ENCODE results near the gene RPGRIP1L. TPM values are rescaled to one million over a fixed set of nuclear protein-coding genes. Genes with fewer than 3 reads are reported as not detected.

RPGRIP1L gene
- total RNA-seq, 1 donor from 2014 or later = 15.6 TPM

DNA sequence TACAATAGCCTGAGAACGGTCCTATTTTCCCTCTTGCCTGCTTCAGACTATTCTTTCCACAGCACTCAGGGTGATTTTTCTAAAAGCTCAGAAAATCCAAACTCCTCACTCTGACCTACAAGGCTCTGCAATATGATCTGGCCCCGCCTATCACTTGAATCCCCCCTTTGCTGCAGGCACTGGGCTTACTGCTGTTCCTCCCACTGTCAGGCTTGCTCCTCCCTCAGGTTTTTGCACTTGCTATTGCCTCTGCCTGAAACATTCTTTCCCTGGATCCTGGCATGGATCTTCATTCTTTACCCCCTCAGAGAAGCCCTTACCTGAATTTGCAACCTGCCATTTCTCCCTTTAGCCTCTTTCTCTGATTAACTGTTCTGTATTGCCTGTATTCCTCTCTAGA is 52.3 kb downstream of the RPGRIP1L start:
- no peak for DNase-seq

DNA sequence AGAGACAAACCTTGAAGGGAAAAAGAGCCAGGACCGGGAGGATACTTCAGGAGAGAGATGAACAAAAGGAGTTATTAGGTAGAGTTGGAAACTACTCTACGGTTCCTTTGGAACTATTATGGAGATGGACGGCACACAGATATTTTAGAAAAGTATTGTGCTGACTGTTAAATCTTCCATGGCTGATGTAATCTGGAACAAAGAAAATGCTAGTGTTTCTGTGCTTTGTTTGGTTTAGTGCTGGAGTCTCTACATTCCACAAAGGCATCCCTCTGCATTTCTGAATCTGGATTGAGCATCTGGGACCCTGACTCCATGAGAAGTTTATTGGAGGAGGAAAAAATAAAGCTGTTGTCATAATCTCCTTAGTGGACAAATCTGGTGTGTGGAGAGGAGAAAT is 57.2 kb downstream of the RPGRIP1L start:
- no peak for DNase-seq

DNA sequence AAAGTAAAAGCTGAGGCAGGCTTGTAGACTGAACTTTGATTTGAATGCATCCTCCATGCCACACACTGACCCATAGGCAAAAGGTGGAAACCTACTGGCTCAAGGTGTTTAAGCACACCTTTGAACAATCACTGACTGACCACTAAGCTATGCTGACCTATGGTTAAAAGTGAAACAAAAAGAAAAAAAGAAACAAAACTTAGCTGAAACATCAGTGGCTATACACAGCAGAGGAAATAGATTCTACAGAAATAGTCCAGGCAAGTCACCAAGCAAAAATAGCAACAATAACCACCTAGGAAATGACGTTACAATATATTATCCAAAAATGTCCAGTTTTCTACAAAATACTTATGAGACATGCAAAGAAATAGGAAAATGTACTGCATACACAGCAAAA is 60.2 kb downstream of the RPGRIP1L start:
- no peak for DNase-seq

DNA sequence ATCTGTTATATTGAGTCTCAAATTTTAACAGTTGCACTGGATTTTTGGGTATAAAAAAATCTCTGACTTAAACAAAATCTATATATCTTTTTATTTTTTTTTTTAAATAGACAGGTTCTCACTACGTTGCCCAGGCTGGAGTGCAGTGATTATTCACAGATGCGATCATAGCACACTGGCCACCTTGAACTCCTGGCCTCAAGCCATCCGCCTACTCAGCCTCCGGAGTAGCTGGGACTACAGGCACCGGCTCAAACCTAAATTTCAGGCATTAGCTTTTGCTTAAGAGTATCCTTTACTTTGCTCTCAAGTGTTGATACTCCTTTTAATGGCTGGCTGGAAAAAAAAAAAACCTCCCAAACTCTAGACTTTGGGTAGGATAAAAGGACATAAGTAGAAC is 61.6 kb downstream of the RPGRIP1L start:
- DNase-seq = no peak

DNA sequence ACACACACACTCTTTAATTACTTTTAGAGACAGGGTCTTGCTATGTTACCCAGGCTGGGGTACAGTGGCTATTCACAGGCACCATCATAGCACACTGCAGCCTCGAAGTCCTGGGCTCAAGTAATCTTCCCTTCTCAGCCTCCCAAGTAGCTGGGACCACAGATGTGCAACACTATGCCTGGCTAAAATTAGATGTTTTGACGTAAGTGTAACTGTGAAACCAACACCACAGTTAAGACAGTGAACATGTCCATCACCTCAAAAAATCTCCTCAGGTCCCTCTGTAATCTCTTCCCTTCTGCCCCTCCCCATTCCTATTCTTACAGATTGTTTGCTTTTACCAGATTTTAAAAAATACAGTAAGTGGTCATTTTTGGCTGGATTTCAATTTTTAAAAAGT is 66.7 kb downstream of the RPGRIP1L start:
- no peak for DNase-seq

DNA sequence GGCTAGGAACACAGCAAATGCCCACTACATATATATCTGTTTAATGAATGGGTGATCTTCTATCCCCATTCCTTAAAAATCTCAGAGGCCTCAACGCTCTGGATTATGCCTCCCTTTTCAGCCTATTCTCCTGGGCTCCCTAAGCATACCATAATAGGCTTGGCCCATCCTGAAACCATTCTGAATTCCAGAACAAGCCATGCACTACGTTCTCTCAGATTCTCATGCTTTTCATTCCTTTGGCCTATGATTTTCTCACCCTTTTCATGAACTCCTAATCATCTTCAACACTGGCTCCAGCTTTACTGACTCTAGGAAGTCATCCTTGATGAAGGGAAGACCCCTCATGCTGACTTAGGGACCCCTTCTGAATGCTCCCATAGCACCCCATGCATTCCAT is 71.1 kb downstream of the RPGRIP1L start:
- no peak for DNase-seq

DNA sequence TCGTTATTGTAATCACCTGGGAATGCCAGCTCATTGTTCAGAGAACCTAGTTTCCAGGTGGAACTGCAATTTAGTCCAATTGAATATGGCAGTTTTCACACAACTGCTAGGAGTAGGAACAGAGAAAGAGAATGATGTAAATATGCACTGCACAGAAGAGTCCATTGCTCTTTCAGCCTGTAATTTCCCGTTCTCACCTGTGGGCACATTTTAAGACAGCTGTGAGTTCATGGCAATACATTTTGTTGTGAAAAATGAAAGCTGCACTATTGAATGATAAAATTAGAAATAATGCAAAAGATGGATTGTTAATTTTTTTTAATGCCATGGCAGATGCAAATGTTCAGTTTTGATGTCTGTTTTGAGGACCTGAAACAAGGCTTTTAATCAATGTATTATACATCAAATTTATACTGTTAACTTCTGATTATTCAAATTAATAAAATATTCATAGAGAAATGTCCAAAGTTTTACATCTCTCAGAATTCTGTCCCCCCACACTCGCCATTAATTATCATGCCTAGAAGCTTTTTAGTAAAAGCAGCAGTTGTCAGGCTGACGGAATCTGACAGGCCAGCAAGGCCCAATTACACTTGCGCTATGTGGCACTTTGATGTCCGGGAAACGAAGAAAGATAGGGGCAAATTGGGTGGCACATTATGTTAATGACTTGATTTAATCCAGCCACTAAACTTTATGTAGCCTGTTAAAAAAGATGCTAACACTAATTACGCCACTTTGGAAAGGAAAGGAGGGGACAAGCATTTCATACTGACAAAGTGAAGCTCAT is 72.2 kb downstream of the RPGRIP1L start:
- DNase-seq = no peak

DNA sequence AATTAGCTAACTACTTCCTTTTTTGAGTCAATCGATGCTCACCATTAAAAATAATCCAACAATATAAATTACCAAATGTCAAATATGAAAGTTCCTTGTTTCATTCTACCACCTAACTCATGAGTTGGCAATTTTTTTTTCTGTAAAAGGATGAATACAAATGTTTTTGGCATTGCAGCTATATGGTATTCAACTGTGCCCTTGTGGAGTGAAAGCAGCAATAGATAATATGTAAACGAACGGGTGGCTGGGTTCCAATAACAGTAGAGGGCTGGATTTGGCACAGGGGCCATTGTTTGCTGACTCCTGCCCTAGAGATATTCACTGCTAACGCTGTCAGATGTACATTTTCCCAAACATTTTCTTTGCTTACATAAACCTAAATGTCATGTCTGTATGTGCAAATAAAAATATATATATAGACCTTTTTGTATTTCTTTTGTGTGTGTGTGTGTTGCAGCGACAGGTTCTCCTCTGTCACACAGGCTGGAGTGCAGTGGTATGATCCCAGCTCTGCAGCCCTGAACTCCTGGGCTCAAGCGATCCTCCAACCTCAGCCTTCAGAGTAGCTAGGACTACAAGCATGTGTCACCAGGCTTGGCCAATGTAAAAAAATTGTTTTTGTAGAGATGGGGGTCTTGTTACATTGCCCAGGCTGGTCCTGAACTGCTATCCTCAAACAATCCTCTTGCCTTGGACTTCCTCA is 73.9 kb downstream of the RPGRIP1L start:
- DNase-seq = no peak

DNA sequence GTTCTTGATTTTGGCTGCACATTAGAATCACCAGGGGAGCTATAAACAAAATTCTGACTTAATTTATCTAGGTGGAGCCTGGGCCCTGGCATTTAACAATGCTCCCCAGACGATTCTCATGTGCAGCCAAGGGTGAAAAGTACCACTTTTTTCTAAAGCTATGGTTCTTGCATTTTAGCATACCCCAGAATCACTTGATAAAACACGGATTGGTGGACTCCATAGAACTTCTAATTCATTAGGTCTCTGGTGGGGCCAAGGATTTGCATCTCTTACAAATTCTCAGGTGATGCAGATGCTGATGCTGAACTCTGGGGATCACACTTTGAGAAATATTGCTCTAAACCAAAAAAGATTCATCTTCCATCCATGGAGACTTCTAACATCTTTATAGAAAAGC is 74.5 kb downstream of the RPGRIP1L start:
- DNase-seq = no peak

DNA sequence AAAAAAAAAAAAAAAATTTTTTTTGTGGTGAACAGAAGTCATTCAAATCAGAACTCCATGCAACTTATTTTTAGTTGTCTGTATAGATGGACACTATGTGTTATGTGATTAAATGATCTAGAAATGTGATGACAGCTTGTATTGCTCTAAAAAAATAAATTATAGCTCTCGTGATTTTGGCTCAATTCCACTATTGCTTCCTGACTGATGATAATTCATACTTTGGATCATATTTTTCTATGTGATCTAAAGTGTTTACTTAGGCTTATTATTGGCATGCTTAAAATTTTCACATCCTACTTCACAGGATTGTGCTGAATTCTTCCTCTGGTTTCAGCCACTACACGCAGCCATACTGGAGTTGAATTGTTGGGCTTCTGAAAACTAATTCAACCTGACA is 76.8 kb downstream of the RPGRIP1L start:
- no peak for DNase-seq

DNA sequence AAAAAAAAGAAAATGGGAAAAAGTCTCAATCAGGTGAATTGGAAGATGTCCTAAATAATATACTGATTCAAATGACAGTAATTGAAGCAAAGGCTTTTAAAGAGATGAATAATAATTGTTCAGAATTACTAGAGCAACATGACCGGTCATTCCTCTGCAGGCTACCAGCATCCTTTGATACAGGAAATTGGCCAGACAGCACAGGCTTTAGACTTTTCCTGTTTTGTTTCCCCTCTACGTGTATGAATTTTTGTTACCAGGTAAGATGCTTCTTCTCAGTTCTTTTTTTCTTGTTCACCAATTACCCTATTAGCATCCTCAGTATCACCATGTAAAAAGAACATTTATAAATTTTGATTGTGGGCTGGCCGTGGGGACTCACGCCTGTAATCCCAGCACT is 77.5 kb downstream of the RPGRIP1L start:
- no peak for DNase-seq

DNA sequence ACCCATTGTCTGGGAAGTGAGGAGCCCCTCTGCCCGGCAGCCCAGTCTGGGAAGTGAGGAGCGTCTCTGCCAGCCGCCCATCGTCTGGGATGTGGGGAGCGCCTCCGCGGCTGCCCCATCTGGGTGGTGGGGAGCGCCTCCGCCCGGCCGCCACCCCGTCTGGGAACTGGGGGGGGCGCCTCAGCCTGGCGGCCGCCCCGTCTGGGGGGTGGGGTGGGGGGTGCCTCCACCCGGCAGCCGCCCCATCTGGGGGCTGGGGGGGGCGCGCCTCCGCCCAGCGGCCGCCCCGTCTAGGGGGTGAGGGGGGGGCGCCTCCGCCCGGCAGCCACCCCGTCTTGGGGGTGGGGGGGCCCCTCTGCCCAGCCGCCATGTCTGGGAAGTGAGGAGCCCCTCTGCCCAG is 78.4 kb downstream of the RPGRIP1L start:
- DNase-seq = no peak

DNA sequence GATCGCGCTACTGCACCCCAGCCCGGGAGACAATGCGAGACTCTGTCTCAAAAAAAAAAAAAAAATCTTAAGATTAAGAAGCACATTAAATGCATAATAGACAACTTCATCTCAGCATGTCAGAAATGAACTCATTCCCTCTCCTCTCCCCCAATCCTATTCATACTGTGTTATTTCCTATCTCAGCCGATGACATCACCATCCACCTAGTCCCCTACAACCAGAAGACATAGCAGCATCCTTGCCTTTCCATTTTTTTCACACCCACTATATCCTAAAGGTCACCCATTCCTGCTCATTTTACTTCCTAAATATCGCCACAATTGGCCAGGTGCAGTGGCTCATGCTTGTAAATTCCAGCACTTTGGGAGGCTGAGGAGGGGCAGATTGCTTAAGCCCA is 81.3 kb downstream of the RPGRIP1L start:
- no peak for DNase-seq

DNA sequence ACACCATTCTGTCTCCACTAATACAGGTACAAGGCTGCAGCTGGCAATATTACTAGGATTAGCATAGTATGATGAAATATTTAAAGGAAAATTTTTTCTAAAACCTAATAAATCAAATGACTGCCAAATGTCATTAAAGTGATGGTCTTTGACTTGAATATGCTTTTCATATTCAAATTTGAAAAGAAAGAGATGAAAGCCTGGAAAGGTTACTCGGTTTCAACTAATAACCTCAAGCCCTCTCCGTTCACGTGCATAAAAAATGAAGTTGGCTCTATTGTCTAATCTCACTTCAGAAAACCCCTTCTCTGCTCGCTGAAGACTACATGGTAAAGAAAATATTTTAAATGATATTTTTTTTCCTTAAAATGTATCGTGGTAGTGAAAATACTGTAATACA is 83.2 kb downstream of the RPGRIP1L start:
- DNase-seq = no peak

DNA sequence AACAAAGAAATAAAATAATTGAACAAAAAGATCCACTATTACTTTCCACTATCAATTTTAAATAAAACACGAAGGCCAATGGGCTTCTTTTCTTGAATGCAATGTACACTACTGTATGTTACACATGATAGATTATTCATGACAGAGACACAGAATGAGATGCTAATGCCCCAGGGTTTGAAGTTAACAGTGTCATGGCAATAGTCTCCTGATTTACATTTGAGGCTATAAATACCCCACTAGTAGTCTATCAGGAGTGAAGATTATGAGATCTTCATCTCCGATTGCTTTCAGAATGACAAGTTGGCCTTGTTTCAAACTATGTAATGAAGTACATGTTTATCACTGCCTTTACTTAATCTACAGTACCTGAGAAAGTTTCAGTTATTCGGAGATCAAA is 84.4 kb downstream of the RPGRIP1L start:
- no peak for DNase-seq

DNA sequence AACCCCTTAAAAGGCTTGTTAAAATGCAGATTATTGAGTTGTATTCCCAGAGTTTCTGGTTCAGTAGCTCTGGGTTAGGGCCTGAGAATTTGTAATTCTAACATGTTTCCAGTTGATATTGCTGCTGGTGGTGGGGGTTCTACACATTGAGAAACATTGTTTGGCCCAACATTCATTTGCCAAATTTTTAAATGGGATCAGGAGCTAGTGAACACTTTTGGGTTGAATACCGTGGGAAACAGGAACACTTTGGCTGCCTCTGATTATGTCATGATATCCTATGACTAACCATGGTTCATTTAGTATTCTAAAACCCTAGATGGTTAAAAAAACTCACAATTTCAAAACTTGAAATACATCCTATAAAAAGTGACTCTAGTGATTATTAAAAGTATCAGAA is 89.3 kb downstream of the RPGRIP1L start:
- DNase-seq = no peak

DNA sequence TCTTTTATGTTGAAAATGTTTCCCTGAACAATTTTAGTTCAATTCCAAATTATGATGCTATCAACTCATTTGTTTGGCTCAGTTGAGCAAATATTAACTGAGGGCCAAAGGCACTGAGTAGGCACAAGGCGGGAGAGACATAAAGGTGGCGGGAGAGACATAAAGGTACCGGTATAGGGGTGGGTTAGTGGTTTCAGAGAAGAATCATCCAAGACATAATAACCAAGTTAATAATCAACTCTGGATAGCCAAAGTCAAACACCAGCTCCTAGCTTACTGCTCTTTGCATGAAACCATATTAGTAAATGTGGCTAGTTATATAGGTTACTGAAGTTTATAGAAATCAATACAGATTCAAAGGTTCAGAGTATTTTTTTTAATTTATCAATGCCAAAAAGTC is 91.7 kb downstream of the RPGRIP1L start:
- no peak for DNase-seq

DNA sequence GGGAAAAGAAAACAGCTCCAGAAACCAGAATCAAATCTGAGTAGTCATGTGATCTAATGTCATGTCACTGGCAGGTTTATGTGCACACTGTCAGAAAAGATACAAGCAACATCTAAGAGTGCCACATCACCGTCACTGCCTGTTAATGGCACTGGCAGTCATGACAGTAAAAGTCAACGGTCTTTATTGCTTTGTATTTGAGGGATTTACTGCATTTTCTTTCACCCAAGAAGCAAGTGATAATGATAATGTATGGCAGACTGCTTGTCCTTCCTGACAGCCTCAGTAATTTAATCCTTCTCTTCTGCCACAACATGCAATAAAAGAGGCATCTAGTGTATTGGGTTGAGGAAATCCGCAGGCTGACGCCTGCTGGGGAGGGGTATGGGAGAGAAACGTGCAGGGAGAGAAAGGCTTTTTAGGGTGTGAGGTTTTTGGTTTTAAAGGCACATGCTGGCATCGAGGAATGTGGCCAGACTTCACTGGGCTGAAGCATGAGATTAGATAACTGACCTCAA is 92.4 kb downstream of the RPGRIP1L start:
- no peak for DNase-seq

DNA sequence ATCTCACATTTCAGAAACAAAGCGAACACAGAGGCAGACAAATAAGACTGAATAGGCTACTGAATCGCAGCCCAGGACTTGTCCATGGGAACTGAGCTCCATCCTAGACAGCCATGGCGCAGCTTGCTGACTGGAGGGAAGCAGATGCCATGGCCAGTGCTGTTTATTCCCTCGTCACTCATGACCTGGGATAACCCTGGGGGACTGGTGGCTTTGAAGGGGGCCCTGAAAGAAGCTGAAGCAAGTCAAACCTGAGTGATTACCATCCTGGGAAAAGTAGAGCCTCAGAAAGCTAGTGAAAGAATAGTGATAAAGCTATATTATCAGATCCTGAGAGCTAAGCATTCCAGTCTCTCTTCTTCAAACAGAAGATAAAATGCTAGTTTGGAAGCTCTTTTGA is 94.1 kb downstream of the RPGRIP1L start:
- DNase-seq = no peak

DNA sequence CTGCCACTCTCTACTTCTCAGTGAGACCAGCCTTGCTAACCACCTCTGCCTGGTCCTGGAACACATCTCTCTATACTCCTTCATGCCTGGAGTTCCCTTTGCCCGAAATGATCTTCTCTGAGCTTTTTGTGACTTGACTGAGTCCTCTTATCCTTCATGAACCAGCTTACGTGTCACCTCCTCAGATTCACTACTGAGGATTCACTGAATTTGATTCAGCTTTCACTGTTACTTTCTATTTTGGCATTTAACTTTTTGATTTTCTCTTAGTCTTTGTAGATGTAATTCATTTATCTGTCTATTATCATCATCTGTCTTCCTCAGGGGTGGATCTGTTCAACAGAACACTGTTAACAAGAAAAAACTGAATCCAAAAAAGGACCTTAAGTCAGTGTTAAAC is 95.6 kb downstream of the RPGRIP1L start:
- no peak for DNase-seq

DNA sequence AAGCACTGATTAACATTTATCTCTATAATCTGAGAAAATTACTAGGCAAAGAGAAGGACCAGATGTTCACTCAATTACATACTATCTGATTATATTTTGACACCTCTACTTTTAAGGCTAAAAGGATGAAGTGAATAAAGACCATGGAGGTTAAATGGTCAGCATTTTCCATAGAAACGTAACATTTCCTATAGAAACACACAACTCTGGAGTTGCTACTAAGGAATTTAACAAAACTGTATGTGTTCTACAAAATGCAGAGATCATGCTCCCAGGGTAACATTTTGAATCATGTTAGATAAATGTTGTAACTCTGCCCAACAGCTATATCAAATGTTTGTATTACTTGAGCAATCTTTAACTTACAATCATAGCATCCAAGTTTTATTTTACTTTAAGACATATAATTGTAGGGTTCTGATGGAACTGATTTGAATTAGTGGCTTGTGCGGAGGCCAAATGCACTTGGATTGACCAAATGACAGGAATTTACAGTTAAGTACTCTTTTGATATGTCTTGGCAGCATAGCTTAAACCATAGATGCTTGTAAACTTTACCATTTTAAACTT is 97.7 kb downstream of the RPGRIP1L start:
- DNase-seq = peak; percentile 82

DNA sequence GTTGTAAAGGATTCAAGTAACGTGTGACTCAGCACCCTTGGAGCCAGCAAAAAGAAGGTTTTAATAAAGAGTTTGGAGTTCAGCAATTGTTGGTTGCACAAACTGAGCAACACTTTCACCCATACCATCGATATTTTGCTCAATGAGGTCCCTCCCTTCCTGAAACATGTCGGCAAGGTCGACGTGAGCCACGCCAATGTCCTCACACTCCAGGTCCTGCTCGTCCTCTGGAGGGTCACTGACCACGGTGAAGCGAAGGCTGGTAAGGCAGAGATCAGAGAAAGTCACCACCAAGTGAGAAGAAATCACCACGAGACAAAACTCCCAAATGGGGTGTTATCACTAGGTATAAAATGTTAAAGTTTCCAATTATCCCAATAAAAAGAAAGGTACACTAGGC is 98.3 kb downstream of the RPGRIP1L start:
- peak; percentile 24 for DNase-seq

DNA sequence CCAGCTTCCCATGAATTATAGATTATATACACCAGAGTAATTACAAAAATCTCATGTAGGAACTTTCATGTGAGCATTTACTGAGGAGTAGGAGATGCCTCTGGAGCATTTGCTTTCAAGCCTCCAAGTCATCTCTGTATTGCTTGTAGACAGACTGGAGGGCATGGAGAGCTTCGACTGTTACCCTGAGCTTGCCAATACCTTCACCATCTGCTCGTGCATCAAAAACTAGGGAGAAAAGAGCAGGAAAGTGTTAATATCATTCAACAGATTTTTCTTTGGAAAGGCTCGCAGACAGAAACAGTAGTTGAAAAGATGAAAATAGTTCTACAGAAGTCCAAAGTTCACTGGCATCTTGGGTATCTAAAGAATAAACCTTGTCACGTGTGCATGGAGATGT is 101.7 kb downstream of the RPGRIP1L start:
- no peak for DNase-seq

DNA sequence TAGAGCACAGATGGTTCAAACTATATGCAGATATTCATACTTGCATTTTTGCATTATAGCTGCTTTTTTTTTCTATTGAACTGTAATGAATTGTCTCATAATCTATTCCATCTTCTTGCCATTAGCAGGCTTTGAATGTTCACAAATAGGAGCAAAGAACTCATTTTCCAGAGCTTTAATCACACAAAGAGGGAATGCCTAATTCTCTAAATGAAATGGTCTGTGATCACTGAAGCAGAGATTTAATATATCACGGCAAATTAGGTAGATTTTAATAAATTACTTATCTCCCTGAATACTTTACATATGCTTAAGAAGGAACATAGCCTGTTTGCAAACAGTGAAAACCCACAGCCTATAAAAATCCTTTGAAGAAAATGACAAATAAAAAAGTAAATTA is 103.0 kb downstream of the RPGRIP1L start:
- no peak for DNase-seq
